ENCODE results near the gene EDARADD.
A peak's percentile ranks its signal among the peaks of the same experiment; 100 is the strongest.

The EDARADD gene

DNA sequence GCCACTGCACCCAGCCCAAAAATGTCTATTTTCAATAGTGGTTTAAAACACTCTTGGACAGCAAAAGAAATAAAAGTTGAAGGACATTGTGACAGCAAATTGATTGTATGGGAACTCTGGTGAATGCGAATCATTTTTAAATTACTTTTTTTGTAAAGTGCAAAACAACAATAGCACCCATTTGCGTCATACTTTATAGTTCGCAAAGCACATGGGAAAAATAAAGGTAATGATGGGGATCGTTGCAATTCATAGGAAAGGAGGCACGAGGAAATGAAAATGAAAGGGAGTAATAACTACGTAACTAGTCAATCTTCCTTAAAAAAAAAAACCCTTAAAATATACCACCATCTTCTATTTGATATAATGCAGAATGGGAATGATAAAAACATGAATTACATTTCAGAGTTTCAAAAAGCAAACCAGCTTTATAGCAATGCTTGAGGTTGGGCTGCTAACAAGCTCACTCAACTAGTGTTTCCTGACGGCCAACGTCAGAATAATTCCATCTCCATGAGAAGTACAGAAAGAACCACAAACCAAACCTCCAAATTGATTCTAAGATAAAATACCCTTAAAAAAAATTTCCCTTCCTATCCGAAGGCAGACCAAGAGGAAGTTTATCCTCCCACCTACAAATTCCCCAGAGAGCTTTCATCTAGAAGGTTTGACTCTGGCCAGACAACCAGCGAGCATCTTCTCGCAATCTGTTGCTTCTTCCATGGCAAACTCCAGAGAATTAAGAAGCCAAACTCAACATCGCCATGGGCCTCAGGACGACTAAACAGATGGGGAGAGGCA is at the start of gene EDARADD:
Gene EDARADD (plus strand): TSS at position 606 of the 801 bp plus-strand sequence. CDS start 159 bp downstream, at position 765.
- Histone ChIP-seq H3K79me2 (ENCODE audit: insufficient read depth, low read length) (no peaks in the 10 kb centered on the region), H3K4me1 (ENCODE audit: insufficient read depth, low read length, severe bottlenecking) (no peaks in the 10 kb centered on the region), H4K20me1 (ENCODE audit: insufficient read depth, low read length) (no peaks in the 10 kb centered on the region), H2AFZ (ENCODE audit: low read length) (no peak within 1 kb of the TSS), H3F3A (ENCODE audit: insufficient read depth, low read length) (no peaks in the 10 kb centered on the region), H3K4me3 (ENCODE audit: low read depth, low read length, poor library complexity, severe bottlenecking) (no peak within 1 kb of the TSS), H3K27ac (ENCODE audit: low read depth, low read length, poor library complexity, severe bottlenecking) (no peak within 1 kb of the TSS), H3K9me2 (ENCODE audit: low read depth, low read length) (no peaks in the 10 kb centered on the region), H3K36me3 (ENCODE audit: insufficient read depth, low read length) (no peaks in the 10 kb centered on the region), H3K9ac (ENCODE audit: low read length) (no peak within 1 kb of the TSS), H3K27me3 (ENCODE audit: insufficient read depth, low read length) (no peaks in the 10 kb centered on the region; the same call in 1 of the 2 replicates), H3K4me2 (ENCODE audit: low read length) (no peak within 1 kb of the TSS), H3K9me3 (ENCODE audit: low read length) (no peaks in the 10 kb centered on the region)
- no peak for TF ChIP-seq EZH2 (IDR thresholded peaks at IDR 0.05; ENCODE audit: borderline replicate concordance, low read length)
- TF ChIP-seq, protein P1, sequence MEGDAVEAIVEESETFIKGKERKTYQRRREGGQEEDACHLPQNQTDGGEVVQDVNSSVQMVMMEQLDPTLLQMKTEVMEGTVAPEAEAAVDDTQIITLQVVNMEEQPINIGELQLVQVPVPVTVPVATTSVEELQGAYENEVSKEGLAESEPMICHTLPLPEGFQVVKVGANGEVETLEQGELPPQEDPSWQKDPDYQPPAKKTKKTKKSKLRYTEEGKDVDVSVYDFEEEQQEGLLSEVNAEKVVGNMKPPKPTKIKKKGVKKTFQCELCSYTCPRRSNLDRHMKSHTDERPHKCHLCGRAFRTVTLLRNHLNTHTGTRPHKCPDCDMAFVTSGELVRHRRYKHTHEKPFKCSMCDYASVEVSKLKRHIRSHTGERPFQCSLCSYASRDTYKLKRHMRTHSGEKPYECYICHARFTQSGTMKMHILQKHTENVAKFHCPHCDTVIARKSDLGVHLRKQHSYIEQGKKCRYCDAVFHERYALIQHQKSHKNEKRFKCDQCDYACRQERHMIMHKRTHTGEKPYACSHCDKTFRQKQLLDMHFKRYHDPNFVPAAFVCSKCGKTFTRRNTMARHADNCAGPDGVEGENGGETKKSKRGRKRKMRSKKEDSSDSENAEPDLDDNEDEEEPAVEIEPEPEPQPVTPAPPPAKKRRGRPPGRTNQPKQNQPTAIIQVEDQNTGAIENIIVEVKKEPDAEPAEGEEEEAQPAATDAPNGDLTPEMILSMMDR (IDR thresholded peaks at IDR 0.05; ENCODE audit: low read length): no peak

DNA sequence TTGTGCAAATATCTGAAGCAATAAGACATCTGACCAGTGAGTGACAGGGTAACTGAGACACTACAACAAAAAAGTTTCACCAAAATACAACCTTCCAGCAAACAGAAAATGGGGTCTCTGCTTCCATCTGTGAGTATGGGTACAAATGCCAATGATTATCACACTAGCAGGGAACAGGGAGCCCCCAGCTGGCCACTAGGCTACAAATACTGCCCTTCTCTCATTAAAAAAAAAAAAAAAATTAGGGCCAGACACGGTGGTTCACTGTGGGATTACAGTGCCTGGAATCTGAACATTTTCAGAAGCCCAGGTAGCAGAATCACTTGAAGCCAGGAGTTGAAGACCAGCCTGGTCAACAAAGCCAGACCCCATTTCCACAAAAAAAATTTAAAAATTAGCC is 48.4 kb upstream of the EDARADD start:
- no peak for TF ChIP-seq EZH2 (IDR thresholded peaks at IDR 0.05; ENCODE audit: borderline replicate concordance, low read length)
- TF ChIP-seq, protein P1 (IDR thresholded peaks at IDR 0.05; ENCODE audit: low read length): peak; percentile 19; the same call in 1 of the 2 replicates
- H4K20me1 ChIP-seq (ENCODE audit: insufficient read depth, low read length): no peaks in the 10 kb centered on the region
- H3K27ac ChIP-seq (ENCODE audit: low read depth, low read length, poor library complexity, severe bottlenecking): no peak overlapping the region
- H2AFZ ChIP-seq (ENCODE audit: low read length): no peak overlapping the region
- no peaks in the 10 kb centered on the region for H3K27me3 ChIP-seq (ENCODE audit: insufficient read depth, low read length)
- no peaks in the 10 kb centered on the region for H3K4me1 ChIP-seq (ENCODE audit: insufficient read depth, low read length, severe bottlenecking)
- H3K79me2 ChIP-seq (ENCODE audit: insufficient read depth, low read length): no peaks in the 10 kb centered on the region
- no peaks in the 10 kb centered on the region for H3K9me2 ChIP-seq (ENCODE audit: low read depth, low read length)
- H3K4me3 ChIP-seq (ENCODE audit: low read depth, low read length, poor library complexity, severe bottlenecking): no peak overlapping the region
- H3K9ac ChIP-seq (ENCODE audit: low read length): no peak overlapping the region
- H3K4me2 ChIP-seq (ENCODE audit: low read length): no peak overlapping the region
- H3K9me3 ChIP-seq (ENCODE audit: low read length): no peaks in the 10 kb centered on the region
- no peaks in the 10 kb centered on the region for H3K36me3 ChIP-seq (ENCODE audit: insufficient read depth, low read length)
- H3F3A ChIP-seq (ENCODE audit: insufficient read depth, low read length): no peaks in the 10 kb centered on the region

DNA sequence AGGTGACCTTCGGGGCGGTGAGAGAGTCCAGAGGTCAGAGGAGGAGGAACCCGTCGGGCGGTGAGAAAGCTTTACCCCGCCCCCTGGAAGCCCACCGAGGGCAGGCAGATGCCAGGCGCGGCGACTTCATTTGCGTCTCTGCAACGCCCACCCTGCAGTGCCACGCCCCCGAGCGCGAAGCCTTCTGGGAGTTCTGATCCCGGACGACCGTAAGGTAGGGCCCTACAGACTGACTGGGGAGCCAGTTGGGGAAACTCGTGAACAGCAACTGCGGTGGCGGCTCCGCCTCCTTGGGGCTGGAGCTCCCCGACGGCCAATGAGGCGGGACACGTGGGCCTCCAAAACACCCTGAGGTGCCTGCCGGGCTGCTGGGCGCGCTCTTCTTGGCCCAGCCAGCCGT is 46.0 kb upstream of the EDARADD start:
- Histone ChIP-seq H3K9ac (ENCODE audit: low read length) (no peak overlapping the region), H3K79me2 (ENCODE audit: insufficient read depth, low read length) (no peaks in the 10 kb centered on the region), H3K4me1 (ENCODE audit: insufficient read depth, low read length, severe bottlenecking) (no peaks in the 10 kb centered on the region), H3K27ac (ENCODE audit: low read depth, low read length, poor library complexity, severe bottlenecking) (no peak overlapping the region), H3K9me2 (ENCODE audit: low read depth, low read length) (no peaks in the 10 kb centered on the region), H3K27me3 (ENCODE audit: insufficient read depth, low read length) (no peaks in the 10 kb centered on the region), H4K20me1 (ENCODE audit: insufficient read depth, low read length) (no peaks in the 10 kb centered on the region), H3K4me3 (ENCODE audit: low read depth, low read length, poor library complexity, severe bottlenecking) (no peak overlapping the region), H3K36me3 (ENCODE audit: insufficient read depth, low read length) (no peaks in the 10 kb centered on the region), H2AFZ (ENCODE audit: low read length) (no peak overlapping the region), H3K4me2 (ENCODE audit: low read length) (no peak overlapping the region), H3F3A (ENCODE audit: insufficient read depth, low read length) (no peaks in the 10 kb centered on the region), H3K9me3 (ENCODE audit: low read length) (no peaks in the 10 kb centered on the region)
- TF ChIP-seq EZH2 (IDR thresholded peaks at IDR 0.05; ENCODE audit: borderline replicate concordance, low read length): no peak
- TF ChIP-seq, protein P1 (IDR thresholded peaks at IDR 0.05; ENCODE audit: low read length): no peak

All from OCI-LY1 (cell line).